GM18868 (cell line): Measurements from ENCODE around the gene NARS2.
"Not testable (repeated sequence)": the region's sequence is repeated elsewhere in the genome, so short reads cannot be mapped to it uniquely, and the experiment has no call there.

Experiments
- ATAC-seq: cut with Tn5 transposase; IDR thresholded peaks from one replicate; pipeline ENCODE4 v1.9.1; 2021; ENCODE audit warnings: mild to moderate bottlenecking, moderate library complexity; ENCODE audit not compliant: unreplicated experiment

NARS2 gene

GRCh38 chr11:78547931-78548705 lies 26.5 kb downstream of the NARS2 start:
- ATAC-seq: no peak

DNA sequence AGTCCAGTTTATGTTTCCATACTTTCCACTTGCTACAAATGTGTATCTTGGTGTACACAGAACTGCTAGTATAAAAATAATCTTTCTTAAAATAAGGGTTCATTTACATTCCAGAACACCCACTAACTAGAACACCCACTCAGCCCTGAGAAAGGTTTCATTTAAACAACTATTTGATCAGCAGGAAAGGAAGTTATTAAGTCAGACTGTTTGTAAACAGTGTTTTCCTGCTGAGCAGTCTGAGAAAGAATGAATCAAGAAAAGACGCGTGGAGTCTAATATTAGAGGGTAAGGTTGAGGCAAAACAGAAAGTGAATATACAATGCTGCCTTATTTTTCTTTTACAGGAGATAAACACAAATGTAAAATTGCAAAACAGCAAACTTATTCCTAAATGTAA lies 32.7 kb downstream of the NARS2 start:
- no peak for ATAC-seq

GRCh38 chr11:78541537-78541936 lies 33.1 kb downstream of the NARS2 start:
- ATAC-seq: no peak

DNA sequence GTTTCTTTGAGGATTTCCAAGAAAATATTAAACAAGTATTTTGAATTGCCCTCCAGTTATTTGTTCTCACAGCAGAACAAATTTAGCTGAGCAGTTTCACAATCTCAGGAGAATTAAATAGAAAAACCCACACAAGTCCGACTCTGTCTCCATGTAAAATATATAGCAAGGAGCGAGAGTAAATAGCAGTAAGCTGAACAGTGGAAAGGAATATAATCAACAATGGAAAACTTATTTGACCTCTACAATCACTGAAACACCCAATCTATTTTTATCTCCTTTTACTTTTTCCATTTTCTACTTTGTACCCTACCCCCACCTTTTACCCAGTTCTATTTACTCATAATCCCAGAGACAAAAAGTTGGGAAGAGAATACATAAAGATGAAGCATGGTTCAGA lies 34.4 kb downstream of the NARS2 start:
- no peak for ATAC-seq

DNA sequence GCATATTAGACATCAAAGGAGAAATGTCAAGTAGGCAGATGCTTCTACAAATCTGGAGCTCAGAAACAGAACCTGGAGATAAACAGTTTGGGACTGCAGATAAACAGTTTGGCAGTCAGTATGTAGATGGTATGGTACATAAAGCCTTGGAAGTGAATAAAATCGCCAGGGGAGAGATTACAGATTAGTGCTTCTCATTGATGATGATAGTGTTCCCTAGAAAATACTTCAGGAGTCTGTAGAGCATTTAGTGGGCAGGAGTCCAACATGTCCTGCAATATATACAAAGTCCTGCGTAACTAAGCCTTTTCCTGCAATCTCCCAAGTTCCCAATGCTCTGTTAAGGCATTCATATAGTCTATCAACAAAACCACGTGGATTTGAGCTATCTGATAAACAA lies 35.2 kb downstream of the NARS2 start:
- no peak for ATAC-seq

- no peak for ATAC-seq
Measured at GRCh38 chr11:78536933-78537332, 37.7 kb downstream of the NARS2 start.

DNA sequence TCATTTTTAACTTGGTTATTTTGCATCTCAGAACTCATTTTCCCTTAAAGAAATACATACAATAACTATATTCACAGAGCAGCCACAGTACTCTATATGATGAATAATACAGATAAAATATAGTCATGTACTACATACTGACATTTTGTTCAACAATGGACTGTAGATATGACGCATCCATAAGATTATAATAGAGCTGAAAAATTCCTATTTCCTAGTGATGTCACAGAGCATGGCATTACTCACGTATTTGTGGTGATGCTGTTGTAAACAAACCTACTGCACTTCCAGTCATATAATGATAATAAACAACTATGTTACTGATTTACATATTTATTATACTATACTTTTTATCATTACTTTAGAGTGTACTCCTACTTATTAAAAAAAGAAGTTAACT lies 38.7 kb downstream of the NARS2 start:
- no peak for ATAC-seq

GRCh38 chr11:78535027-78535426 lies 39.6 kb downstream of the NARS2 start:
- peak; percentile 61 for ATAC-seq

DNA sequence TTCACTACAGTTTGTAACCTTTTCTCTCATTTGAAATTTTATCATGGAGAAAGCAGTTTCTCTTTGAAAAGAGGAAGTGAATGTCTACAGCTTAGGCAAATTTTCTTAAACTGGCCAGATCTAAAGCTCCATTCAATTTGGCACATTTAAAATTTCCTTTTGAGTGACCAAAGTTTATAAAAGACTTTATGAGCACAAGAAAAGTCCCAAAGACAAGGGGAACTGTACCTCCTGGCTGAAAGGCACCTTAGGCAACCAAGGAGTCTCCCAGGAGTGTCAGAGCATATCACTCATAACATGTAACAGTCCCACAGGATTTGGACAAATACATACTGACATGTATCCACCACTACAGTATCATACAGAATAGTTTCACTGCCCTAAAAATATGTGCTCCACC lies 41.3 kb downstream of the NARS2 start:
- ATAC-seq: peak; percentile 62

DNA sequence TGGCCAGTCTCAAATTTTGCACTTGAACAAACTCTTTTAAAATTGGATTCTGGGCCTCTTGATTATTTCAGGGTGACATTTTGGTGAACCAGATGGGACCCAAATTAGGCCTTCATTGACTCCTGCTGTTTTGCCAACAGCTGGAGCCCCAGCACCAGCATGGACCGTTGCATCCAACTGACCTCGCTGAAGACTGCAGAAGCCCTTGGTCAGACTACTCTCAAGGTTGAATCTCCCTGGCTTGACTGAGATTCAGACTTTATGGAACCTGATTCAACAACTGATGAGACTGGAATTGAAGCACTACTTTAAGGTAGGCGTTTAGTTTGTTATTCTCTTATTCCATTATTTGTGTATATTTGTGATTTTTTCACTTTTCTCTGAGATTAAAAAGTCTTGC lies 41.7 kb downstream of the NARS2 start:
- peak; percentile 37 for ATAC-seq

GRCh38 chr11:78526497-78527146 lies 48.0 kb downstream of the NARS2 start:
- no peak for ATAC-seq

GRCh38 chr11:78525720-78526119 lies 48.9 kb downstream of the NARS2 start:
- no peak for ATAC-seq

DNA sequence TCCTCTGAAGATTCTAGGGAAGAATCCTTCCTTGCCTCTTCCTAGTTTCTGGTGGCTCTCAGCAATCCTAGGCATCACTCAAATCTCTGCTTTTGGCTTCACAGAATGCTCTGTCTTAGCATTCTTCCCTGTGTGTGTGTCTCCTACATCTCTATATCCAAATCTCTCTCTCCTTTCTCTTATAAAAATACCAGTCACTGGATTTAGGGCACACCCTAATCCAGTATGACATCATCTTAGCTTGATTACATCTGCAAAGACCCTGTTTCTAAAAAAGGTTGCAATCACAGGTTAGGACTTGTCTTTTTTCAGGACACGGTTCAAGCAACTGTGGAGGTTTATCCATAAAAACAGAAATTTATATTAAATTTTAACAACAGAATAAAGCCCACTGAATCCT lies 54.4 kb downstream of the NARS2 start:
- no peak for ATAC-seq

GRCh38 chr11:78516281-78516680 lies 58.4 kb downstream of the NARS2 start:
- no peak for ATAC-seq

GRCh38 chr11:78514922-78515502 lies 59.7 kb downstream of the NARS2 start:
- ATAC-seq: no peak

DNA sequence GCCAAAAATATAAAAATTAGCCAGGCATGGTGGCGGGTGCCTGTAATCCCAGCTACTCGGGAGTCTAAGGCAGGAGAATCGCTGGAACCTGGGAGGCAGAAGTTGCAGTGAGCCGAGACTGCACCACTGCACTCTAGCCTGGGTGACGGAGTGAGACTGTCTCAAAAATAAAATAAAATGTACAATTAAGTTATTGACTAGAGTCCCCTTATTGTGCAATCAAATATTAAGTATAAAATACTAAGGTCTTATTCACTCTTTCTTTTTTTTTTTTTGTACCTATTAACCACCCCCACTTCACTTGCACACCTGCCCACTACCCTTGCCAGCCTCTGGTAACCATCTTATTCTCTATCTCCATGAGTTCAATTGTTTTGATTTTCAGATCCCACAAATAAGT lies 61.6 kb downstream of the NARS2 start:
- not testable (repeated sequence) for ATAC-seq

DNA sequence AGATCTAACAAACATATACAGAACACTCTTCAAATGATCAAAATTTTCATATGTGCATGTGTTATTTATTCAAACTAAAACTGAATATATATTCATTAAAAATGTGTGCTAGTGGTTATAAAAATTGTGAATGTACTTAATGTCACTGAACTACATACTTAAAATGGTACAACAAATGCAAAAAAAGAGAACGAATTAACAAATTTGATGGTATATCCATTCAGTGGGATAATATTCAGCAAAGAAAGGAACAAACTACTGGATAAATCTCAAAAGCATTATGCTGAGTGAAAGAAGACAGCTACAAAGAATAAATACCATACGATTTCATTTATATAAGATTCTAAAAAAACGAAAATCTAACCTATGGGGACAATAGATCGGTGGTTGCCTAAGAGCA lies 64.1 kb downstream of the NARS2 start:
- no peak for ATAC-seq

DNA sequence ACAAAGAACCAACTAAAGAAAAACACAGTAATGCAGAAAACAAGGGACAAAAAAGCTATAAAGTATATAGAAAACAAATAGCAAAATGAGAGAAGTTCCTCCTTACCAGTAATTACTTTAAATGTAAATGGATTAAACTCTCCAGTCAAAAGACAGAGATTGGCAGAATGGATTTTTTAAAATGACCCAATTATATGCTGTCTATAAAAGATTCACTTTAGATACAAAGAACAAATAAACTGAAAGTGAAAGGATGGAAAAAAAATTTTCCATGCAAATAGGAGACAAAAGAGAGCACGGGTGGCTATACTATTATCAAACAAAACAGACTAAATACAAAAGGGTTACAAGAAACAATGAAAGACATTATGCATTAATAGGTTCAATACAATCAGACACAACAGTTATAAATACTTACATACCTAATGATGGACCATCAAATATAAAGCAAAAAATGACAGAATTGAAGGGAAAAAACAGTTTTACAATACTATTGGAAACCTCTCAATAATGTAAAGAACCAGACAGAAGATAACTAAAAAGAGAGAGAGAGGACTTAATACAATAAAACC lies 64.6 kb downstream of the NARS2 start:
- no peak for ATAC-seq

DNA sequence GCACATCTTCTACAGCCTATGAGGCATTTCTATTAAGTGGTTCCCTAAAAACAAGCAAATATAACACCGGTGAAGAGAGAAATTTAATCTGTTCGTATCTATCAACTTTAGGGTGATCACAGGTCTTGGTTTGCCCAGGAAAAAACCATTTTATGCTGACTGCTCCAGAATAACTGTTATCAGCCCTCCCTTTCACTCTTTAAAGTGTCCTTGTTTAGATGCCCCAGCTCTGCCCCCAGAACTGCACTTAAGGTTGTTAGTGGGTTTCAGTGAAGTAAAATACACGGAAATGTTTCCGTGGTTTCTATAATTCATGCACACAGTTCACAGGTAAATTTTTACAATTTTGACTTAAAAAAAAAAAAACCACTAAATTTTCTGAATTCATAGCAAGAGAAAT lies 70.0 kb downstream of the NARS2 start:
- ATAC-seq: no peak

DNA sequence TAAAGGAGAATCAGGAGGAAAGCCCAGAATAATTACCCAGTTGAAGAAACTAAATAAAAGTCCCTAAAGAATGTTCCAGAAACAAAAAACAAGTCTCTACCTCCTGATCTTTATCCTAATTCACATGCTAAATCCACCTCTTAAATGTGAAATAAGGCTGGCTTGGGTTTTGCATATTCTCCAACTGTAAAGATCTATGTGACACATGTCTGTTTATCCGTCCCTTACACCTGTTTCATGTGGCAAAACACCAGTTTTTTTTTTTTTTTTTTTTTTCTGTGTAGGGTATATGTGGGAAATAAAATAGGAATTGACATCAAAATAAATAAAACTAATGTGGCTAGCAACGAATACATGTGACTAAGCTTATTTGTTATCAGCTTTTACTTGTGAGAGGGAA lies 70.5 kb downstream of the NARS2 start:
- no peak for ATAC-seq

DNA sequence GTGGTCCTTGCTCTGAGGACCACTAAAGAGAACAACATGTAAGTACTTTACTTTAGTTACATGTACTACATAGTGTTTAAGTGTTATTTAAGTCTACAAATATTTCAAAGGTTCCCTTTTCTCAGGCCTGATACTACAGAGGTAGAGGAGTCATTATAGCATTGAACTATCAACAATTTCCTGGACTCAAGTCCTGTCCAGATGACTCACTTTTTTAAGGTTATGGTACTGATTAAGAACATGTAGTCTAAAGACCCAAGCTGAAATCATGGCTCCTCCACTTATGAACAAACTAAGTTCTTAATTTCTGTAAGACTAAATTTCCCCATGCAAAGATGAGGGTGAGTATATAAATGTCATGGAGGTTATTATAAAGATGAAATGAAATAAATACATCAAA lies 74.7 kb downstream of the NARS2 start:
- no peak for ATAC-seq

- no peak for ATAC-seq
Measured at GRCh38 chr11:78497293-78497692, 77.4 kb downstream of the NARS2 start.
